ENCODE data around the gene TUBB4B.
"Not testable (repeated sequence)": the region's sequence is repeated elsewhere in the genome, so short reads cannot be mapped to it uniquely, and the experiment has no call there.

The TUBB4B gene

DNA sequence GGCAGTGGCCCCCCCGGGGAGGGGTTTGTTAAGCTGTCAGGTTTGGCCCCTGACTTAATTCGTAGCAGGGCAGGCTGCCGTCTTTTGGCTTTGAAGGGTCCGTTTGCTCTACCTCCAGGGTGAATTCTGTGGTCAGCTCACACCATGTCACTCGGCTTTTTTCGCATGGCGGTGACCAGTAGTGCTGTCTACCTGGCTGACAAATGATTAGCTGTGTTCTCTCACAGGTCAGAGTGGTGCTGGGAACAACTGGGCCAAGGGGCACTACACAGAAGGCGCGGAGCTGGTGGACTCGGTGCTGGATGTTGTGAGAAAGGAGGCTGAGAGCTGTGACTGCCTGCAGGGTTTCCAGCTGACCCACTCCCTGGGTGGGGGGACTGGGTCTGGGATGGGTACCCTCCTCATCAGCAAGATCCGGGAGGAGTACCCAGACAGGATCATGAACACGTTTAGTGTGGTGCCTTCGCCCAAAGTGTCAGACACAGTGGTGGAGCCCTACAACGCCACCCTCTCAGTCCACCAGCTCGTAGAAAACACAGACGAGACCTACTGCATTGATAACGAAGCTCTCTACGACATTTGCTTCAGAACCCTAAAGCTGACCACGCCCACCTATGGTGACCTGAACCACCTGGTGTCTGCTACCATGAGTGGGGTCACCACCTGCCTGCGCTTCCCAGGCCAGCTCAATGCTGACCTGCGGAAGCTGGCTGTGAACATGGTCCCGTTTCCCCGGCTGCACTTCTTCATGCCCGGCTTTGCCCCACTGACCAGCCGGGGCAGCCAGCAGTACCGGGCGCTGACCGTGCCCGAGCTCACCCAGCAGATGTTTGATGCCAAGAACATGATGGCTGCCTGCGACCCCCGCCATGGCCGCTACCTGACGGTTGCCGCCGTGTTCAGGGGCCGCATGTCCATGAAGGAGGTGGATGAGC lies 1.4 kb downstream of the TUBB4B start:
- TF ChIP-seq, protein P1, sequence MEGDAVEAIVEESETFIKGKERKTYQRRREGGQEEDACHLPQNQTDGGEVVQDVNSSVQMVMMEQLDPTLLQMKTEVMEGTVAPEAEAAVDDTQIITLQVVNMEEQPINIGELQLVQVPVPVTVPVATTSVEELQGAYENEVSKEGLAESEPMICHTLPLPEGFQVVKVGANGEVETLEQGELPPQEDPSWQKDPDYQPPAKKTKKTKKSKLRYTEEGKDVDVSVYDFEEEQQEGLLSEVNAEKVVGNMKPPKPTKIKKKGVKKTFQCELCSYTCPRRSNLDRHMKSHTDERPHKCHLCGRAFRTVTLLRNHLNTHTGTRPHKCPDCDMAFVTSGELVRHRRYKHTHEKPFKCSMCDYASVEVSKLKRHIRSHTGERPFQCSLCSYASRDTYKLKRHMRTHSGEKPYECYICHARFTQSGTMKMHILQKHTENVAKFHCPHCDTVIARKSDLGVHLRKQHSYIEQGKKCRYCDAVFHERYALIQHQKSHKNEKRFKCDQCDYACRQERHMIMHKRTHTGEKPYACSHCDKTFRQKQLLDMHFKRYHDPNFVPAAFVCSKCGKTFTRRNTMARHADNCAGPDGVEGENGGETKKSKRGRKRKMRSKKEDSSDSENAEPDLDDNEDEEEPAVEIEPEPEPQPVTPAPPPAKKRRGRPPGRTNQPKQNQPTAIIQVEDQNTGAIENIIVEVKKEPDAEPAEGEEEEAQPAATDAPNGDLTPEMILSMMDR (IDR thresholded peaks at IDR 0.05; ENCODE audit: insufficient read depth, missing control alignments): no peak
- no peak for FAIRE-seq
- DNase-seq (ENCODE audit: insufficient read length, low spot score): no peak

DNA sequence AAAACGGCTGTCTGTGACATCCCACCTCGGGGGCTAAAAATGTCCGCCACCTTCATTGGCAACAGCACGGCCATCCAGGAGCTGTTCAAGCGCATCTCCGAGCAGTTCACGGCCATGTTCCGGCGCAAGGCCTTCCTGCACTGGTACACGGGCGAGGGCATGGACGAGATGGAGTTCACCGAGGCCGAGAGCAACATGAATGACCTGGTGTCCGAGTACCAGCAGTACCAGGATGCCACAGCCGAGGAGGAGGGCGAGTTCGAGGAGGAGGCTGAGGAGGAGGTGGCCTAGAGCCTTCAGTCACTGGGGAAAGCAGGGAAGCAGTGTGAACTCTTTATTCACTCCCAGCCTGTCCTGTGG lies 2.2 kb downstream of the TUBB4B start:
- DNase-seq (ENCODE audit: insufficient read length, low spot score); FAIRE-seq: not testable (repeated sequence)

DNA sequence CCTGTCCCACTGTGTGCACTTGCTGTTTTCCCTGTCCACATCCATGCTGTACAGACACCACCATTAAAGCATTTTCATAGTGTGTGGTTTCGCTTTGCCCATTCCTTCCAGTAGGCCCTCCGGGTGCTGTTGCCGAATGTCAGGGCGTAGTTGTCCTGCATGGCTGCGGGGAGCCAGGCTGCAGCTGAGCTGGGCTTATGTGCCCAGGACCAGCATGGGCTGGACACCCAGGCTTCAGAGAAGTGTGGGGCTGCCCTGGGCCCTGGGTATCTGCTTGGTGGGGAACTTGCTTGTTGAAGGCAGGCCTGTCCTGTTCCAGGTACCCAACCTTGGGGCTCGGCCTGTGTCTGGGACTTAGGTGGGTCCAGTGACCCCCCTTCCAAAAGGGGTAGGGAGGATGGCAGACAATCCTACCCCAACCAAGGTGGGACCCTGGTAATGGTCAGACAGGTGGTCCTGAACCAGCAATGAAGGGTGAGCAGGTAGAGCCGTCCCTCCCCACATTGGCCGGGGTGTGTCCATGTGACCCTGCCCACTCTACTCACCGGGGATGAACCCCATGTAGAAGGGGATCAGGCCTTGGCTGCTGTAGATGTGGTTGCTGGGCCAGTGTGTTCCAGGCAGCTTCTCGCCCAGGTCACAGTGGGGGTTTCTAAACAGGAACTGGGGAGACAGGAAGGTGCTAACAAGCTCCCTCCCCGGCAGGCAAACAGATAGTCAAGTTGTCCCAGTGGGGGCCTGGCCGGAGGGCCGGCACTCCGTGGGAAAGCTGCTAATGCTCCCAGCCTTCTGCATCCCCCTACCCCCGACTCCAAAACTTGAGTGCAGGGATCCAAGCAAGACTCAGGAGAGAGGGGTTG lies 2.8 kb downstream of the TUBB4B start:
- FAIRE-seq: no peak
- TF ChIP-seq, protein P1 (IDR thresholded peaks at IDR 0.05; ENCODE audit: insufficient read depth, missing control alignments): no peak
- DNase-seq (ENCODE audit: insufficient read length, low spot score): no peak

DNA sequence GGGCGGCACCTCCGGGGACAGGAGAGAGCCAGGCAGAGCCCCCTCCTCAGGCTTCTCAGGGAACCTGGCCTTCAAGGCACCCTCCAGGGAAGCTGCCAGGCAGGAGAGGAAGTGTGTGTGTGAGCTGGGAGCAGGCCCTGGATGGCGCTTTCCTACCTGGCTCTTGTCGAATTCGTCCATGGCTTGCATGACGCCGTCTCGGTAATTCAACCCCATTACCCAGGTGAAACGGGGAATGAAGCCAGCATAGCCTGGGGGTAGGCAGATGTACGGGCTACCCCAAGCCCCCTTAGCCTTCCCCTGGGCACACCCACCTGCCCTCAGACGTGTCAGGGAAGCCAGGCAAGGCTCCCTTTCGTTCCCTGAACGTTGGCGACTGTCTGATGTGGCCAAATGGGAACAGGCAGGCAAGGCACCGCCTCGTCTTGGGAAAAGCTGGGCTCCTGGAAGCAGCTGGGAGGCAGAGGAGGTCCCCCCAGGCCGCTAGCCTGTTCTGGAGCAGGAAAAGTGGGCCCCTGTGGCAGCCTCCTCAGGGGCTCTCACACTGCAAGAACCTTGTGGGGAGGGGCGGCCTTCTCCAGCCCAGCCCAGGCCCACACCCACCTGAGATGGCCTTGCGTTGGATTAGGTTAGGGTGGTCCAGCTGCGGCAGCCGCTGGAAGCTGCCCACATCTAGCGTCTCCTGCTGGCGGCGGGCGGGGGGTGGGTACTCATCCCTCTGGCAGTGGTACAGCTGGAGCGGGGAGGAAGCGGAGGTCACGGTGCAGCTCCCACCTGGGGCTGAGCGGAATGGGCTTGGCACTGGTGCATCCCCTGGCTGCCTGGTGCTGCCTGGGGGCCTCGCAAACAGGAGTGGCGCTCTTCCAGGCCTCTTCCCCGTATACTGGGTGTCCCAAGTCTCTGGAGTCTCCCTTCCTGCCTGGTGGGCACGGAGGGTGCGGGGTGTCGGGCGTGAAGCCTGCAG lies 3.7 kb downstream of the TUBB4B start:
- FAIRE-seq (no peak), DNase-seq (ENCODE audit: insufficient read length, low spot score) (no peak)
- TF ChIP-seq, protein P1 (IDR thresholded peaks at IDR 0.05; ENCODE audit: insufficient read depth, missing control alignments): no peak

DNA sequence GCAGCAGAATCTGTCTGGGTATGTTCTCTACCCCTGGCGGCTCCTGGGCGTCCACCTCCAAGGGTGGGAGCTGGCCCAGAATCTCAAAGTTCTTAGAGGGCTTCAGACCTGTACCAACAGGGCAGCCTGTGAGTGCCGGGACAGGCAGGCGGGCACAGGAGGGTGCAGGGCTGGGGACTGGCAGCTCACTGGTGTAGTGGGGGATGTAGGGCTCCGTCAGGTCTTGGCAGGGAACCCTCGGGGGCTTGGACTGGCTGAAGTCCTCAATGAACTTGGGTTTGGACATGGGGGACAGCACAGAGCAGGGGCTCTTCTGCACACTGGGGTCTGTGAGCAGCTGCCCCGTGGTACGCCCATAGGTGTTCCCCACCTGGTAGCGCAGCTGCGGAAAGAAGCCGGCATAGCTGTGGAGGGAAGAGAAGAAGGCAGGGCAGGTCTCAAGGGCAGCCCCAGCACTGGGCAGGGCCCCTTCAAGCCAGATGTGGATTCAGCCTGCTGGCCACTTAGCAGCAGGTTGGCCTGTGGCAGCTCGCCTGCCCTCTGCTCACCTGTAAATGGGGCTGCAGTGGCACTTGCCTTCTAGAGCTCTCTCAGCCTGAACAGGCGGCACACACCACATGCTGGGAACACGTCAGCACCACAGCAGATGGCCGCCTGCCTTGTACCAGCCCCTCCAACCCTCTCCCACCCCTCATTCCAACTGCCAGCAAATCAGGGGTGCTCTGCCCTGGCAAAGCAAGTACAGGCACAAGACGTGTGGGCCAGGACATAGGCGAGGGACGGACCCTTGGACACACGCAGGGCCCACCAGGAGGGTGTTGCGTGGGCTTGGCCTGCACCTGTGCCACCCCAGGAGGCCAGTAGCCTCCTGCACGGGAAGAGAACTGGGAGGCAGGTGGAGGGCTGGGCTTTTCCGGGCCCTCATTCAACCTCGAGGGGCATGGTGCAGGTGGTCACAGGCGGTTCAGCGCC lies 4.6 kb downstream of the TUBB4B start:
- DNase-seq (ENCODE audit: insufficient read length, low spot score): no peak
- TF ChIP-seq, protein P1 (IDR thresholded peaks at IDR 0.05; ENCODE audit: insufficient read depth, missing control alignments): no peak
- FAIRE-seq: no peak

DNA sequence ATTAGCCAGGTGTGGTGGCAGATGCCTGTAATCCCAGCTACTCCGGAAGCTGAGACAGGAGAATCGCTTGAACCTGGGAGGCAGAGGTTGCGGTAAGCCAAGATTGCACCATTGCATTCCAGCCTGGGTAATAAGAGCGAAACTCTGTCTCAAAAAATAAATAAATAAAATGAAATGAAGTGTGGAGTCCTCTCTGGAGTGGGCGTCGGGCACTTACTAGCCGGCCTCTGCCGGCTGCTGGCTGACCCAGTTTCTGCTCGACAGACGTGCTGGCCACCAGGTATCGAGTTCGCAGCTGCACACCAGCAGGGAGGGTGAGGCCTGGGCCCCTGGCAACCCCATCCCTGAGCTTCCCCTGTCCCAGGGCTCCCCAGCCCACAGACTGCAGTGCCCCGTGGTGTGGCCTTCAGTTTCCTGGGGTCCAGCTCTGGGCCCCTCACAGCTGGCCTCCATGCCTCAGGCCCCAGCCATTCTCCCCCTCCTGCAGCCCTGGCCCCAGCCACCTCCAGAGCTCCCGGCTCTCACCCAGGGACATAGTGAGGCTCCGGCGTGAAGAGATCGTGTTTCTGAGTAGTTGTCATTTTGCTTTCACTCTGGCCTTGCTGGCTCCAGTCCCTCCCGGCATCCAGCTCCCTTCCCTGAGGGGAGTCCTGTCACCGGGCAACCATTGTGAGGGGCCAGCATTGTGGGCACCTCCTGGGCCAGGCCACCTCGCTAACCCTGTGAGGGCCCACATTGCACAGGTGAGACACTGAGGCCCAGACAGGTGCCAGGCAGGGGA lies 6.2 kb downstream of the TUBB4B start:
- FAIRE-seq (no peak), DNase-seq (ENCODE audit: insufficient read length, low spot score) (no peak)
- TF ChIP-seq, protein P1 (IDR thresholded peaks at IDR 0.05; ENCODE audit: insufficient read depth, missing control alignments): no peak

All from D721Med (cell line).